Activated CD4-positive, alpha-beta T cell treated with anti-CD3 and anti-CD28 coated beads, Interleukin-2, Interleukin-4, amounts not matched to agents 100 ng/mL and 50 ng/mL, durations not matched to agents 16 hours and 8 hours (primary cell): ENCODE data around the gene CDC42BPB.

Experiments
- DNase-seq: peaks from one replicate; pipeline ENCODE4 v3.0.0-alpha.2; 2020; ENCODE audit warnings: low spot score

The CDC42BPB gene, protein sequence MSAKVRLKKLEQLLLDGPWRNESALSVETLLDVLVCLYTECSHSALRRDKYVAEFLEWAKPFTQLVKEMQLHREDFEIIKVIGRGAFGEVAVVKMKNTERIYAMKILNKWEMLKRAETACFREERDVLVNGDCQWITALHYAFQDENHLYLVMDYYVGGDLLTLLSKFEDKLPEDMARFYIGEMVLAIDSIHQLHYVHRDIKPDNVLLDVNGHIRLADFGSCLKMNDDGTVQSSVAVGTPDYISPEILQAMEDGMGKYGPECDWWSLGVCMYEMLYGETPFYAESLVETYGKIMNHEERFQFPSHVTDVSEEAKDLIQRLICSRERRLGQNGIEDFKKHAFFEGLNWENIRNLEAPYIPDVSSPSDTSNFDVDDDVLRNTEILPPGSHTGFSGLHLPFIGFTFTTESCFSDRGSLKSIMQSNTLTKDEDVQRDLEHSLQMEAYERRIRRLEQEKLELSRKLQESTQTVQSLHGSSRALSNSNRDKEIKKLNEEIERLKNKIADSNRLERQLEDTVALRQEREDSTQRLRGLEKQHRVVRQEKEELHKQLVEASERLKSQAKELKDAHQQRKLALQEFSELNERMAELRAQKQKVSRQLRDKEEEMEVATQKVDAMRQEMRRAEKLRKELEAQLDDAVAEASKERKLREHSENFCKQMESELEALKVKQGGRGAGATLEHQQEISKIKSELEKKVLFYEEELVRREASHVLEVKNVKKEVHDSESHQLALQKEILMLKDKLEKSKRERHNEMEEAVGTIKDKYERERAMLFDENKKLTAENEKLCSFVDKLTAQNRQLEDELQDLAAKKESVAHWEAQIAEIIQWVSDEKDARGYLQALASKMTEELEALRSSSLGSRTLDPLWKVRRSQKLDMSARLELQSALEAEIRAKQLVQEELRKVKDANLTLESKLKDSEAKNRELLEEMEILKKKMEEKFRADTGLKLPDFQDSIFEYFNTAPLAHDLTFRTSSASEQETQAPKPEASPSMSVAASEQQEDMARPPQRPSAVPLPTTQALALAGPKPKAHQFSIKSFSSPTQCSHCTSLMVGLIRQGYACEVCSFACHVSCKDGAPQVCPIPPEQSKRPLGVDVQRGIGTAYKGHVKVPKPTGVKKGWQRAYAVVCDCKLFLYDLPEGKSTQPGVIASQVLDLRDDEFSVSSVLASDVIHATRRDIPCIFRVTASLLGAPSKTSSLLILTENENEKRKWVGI (N-terminal part only)

DNA sequence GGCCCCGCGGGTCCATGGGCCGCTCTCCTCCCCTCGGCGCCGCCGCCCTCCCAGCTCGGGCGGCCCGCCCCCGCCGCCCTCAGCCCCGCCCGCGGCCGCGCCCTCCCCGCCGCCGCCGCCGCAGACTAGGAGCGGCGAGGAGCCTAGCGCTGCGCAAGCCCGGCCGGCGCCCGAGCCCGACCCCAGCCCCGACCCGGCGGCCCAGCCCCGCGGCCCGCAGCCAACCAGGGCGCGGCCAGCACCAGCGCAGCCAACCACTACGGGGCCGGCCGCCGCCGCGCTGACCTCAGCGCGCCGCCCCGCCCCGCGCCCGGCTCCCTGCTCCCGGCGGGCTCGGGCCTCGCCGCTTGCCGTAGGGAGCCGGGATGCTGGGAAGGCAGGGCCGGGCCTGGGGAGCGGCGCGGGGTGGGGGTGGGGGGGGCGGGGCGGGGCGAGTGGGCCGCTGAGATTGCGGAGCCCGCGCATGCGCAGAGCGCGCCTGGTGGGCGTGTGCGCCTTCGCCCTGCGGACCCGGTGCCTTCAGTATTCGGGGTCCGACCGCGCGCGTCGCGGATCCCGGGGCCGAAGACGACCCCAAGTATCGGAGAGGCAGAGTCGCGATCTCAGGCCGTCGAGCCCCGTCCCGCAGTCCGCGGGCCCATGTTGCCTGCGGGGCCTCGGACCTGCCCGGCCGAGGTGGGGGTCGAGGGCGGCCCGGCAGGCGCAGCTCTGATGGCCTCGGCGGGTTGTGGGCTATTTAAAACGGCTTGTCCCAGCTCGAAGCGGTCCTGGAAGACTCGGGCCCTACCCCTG, at the start of gene CDC42BPB:
Gene CDC42BPB (minus strand): TSS at position 178 of the 792 bp plus-strand sequence. CDS start 376 bp downstream, outside the sequence.
- peak; percentile 67 for DNase-seq

DNA sequence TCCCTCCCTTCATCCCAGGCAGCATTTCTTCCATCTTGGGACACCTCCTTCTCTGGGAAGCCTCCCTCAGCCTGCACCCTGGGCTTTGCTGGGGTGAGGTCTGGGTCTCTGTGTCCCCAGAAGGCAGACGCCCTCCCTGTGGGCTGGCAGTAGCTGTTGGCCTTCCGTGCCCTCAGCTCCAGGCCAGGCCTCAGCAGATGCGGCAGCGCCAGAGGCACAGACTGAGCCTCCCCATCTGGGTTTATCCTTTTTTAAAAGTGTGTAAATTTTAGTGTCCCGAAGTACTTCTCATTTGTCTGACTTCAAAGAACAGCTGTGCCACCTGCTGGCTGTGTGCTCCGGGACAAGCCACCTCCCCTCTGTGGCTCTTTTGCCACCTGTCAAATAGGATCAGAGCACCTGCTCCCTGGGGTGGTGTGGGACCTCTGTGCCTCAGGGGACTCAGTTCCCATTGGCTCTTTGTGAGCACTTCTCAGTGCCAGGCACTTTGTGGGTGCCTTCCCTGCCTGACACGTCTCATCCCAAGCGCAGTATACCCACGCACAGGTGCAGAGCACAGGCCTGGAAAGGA, 48.3 kb upstream of the CDC42BPB start:
- no peak for DNase-seq

DNA sequence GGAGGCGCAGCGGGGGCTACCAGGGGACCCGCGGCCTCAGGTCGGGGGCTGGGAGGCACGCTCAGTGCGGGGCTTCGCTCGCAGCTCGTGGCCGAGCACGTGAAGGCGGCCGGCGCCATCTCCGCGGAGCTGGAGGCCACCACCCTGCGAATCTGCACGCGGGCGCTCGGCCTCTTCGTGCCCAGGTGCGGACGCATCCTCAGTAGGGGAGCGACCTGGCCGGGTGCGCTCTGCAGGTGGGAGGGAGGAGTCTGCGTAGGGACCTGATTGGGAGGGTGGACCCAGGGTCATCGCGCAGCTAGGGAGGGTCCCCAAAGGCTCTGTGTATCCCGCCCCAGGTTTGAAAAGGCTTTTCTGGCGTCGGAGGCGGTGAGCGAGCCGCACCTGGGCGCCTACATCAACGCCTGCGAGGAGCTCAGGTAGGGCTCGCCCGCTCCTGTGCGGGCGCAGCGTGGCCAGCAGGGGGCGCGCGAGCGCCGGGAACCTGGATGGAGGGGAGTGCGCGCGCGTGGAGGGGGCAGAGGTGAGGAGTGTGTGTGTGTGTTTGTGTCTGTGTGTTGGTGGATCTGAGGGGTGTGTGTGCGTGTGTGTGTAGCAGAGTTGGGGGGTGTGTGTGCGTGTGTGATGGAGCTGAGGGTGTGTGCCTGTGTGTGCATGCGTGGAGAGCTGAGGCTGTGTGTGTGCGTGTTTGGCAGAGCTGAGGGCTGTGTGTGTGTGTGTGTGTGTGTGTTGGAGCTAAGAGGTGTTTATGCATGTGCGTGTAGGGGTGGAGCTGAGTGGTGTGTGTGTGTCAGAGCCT, 47.5 kb upstream of the CDC42BPB start:
- peak; percentile 64 for DNase-seq

DNA sequence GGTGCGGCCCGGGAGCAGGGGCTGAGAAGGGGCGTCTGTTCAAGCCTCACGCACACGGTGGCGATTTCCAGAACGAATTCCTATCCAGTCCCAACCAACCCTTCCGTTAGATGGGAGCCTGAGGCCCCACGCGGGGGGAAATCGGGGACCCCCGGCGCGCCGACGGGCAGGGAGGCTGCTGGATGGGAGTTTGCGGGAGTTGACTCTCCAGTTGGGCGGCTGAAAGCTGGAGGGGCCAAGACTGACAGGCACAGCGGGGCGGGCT, 47.0 kb upstream of the CDC42BPB start:
- no peak for DNase-seq

DNA sequence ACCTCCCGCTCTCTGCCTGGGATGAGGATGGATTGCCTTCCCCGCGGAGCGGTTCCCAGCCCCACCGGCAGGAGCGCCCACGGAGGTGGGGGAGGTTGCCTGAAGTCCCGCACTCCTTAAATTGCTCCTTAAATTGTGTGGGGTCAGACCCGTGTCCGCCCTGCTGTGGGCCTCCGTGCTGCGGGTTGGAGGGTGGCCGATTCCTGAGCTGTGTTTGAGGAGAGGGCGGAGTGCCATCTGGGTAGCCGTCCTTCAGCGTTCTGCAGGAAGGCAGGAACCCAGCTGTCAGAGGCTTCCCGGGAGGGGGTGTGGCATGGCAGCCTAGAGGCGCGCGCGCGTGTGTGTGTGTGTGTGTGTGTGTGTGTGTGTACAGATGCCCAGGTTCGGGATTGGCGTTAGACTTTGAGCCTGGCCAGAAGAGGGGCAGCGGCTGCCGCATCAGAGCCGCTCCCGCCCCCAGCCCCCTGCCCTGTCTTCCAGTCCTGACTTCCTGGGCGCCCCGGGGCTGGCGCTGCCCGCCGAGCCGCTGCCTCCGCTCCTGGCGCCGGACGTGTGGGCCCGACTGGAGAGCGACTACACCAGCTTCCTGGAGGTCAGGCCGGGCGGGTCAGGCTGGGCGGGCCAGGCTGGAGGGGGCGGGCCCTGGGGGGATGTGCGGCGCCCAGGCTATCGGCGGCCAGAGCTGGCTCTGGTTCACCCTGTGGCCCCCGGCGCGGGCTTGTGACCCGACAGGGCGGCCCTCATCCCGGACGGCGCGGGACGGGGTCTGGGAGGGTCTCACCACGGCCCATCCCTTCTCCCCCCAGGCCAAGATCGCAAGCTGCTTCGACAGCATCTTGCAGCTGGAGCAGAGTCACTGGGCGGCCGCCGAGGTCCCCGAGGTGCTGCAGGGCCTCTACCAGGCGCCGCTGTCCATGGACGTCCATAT, 46.4 kb upstream of the CDC42BPB start:
- no peak for DNase-seq

DNA sequence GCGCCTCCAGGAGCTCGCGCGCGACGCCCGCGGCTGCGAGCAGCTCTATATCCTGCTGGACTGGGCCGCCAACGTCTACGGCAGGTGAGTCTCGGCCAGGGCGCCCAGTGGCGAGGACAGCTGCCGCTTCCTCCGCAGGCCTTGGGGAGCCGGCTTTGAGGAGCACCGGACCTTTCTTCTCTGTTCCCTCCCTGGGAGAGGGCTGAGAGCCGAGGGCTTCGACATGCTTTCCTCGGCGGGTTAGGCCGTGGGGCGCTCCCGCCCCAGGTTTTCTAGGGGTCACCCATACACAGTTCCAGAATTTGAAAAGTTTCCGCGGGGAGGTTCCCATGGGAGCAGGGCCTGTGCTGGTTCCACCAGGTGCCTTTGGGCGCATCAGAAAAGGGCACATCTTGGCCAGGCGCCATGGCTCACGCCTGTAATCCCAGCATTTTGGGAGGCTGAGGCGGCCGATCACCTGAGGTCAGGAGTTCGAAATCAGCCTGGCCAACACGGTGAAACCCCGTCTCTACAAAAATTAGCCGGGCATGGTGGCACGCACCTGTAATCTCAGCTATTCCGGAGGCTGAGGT, 45.4 kb upstream of the CDC42BPB start:
- DNase-seq = no peak

DNA sequence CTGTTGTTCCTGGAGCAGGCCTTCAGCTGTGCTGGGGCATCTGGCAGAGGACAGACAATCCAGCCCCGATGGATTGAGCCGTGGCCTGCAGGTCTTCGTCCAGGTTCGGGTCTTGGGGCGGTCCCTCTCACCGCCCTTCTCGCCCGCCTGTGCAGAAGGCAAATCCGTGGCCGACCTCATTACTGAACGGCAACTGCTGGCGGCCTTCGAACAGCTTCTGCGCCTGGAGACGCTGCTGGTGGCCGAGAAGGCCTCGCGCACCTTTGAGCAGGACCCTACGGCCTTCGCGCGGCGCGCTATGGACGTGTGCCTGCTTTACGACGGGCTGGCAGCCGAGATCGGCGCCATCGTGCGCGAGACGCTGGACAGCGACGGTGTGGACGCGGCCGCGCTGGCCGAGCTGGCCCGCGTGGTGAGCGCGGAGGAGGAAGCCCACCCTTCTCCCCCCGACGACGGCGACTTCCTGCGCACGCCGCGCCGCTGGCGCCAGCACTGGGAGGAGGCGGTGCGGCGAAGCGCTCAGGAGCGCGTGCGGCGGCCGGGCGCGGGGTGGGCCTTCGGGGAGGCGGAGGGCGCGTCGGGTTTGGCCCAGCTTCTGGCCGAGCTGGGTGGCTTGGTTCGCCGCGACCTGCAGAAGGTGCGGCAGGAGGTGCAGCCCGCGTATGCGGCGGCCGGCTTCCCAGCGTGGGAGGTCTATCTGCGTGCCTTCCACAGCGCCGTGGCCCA, 44.8 kb upstream of the CDC42BPB start:
- DNase-seq = no peak

DNA sequence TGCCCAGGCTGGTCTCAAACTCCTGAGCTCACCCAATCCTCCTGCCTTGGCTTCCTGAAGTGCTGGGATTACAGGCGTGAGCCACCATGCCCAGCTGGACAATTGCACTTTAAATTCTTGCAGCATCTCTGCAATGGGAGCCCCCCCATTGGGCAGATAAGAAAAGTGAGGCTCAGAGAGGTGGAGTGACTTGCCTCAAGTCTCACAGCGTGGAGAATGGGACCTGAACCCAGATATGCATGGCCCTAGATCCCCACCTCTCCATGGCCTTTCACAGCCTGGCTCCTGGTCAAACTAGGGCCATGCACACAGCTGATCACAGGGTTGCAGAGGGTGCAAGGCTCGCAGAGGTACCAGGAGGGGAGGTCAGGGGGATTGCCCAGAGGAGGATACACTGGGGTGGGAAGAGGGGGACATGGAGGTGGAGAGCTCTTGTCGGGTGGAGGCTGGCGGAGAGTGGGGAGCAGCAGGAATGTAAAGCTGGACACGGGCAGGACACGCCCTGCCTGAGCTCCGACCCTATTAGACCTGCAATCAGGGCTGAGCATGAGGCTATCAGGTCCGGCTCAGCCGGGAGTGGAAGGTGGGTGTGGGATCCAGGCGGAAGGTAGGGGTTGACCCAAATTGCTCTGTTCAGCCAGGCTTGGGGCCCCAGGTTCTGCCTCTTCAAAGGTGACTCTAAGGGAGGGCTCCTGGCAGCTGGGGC, 44.1 kb upstream of the CDC42BPB start:
- no peak for DNase-seq

DNA sequence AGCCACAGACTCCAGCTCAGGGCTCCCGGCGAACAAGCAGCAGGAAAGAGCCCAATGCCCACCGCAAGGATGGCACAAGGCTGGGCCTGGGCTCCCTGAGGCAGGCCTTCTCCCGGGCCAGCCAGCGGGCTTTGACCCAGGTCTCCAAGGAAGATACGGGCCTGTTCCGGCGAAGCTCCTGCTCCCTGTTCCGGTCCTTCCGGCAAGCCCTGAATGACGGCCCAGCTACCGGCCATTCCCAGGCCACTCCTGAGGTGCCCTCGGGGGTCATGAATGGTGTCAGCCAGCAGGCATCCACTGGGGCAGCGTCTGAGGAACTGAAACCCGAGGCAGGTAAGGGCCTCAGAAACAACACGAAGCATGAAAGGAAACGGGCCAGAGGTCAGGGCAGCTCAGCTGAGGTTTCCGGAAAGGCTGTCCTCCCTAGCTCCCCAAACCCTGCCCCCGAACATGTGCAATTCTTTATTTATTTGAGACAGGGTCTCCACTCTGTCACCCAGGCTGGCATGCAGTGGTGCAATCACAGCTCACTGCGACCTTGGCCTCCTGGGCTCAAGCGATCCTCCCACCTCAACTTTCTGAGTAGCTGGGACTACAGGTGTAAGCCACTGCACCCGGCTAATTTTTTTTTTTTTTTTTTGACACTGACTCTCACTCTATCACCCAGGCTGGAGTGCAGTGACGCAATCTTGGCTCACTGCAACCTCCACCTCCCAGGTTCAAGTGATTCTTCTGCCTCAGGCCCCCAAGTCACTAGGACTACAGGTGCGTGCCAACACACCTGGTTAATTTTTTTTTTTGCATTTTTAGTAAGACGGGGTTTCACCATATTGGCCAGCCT, 43.2 kb upstream of the CDC42BPB start:
- DNase-seq = no peak

DNA sequence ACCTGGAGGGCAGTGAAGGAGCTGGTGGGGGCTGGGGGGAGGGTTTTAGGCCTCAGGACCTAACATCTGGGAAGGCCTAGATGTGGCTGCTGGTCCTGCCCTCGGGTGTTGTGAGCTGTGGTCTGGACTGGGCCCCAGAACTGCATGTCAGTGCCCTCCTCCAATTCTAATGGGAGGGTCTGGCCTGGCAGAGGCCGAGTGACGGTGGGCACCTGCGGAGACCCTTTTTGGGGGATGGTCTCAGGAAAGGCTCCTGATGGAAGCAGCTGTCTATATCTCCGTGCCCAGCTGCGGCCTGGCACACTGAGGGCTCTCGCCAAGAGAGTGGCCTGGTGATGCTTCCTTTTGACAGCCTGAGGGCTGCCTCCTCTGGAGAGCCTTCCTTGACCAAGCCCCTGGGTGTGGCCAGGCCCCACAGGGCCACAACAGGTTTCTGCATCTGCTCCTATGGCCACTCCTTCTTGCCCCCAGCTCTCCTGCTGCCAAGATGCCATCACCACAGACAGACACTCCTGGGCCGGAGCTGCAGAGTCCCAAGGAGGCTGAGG, 42.5 kb upstream of the CDC42BPB start:
- no peak for DNase-seq

DNA sequence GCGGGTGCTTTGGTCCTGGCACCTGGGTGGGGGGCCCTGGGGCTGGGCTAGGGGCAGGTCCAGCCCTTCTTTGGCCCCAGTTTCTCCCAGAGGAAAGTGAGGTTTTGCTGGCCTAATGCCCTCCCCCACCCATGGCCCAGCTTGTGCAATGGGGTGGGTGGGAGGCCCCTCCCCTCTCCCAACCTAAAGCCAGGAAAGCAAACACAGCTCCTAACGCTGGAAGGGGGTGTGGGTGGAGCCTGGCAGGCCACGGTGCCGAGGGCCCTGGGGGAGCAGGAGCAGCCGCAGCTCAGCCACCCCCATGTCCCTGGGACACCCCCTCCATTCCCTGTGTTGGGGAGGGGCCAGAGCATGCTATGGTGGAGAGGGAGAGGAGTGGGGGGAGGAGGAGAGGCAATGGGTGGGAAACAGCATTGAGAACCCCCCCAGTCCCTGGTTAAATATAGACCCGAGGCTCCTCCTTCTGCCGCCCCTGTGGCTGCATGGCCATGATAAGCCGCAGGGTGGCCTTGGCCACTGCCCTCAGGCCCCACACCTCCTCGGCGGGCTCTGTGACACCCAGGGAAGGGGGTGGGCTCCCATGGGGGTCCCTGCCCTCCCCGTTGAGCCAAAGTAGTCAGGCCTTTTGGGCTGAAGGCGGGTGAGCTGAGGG, 41.9 kb upstream of the CDC42BPB start:
- DNase-seq = no peak

DNA sequence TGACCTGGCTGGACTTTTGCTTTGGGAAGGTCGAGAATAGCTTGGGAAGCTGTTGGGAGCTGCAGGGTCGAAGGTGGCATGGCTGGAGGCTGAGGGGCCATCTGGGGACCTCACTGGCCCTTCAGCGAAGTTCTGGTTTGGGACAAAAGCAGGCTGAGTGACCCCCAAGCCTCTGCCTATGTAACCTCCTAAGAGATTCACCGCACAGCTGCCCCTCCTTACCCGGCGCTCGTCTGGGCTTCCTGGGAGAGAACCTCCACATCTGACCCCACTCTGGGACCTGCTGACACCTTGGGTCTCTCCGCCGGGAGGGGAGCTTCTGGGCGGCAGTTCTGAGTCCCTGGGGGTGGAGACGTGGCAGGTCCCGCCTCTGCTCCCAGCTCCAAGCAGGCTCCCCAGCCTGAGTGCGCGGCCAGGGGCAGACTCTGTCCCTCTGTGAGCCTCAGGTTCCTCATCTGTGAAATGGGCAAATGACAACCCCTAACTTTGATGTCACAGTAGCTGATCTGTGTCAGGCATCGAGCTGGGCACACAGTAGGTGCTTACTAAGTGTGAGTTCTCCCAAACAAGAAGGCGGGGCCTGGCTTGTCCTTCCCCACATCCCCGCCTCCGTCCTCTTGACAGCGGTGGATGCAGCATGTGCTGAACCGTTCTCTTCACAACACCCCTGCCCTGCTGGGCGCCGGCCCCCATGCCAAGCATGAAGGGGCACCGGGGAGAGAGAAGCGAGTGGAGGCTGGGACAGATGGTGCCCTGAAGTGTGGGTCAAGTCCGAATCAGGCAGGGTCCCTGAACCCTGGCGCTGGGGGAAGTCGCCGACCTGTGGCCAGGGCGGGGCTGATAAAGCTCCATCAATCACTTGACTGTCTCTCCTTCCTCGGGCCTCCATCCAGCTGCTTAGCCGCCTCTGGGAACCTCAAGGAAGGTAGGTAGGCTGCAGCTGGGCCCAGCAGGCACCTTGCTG, 40.9 kb upstream of the CDC42BPB start:
- no peak for DNase-seq

DNA sequence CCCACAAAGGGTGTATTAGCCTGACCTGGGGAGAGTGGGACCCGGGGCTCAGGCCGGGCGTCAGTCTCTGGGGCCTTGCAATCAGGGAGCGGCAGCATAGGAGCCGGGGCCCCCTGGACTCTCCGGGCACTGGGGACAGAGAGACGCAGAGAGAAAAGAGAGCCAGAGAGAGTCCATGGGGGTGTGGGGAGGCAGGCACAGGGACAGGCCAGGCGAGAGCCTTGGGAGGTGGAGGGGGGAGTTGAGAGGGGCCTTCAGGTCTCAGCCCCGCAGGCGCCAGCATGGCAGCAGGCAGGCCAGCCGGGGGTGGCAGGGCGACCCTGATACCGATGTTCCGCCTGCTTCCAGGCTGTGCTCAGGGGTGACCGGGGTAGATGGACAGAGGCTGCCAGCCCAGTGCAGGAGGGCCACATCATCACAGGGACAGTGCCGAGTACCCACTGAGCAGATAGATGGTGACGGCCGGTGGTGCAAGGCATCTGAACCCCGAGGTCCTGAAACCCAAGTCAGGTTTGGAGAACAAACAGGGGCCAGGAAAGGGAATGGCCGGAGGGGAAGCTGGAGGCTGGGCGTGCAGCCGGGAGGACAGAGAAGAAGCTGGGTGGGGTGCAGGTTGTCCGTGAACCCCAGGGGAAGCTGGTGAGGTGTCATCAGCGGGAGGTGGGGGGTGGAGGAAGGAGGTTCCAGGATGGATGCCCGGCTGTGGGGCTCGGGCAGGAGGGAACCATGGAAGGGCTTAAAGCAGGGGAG, 40.1 kb upstream of the CDC42BPB start:
- DNase-seq = no peak

DNA sequence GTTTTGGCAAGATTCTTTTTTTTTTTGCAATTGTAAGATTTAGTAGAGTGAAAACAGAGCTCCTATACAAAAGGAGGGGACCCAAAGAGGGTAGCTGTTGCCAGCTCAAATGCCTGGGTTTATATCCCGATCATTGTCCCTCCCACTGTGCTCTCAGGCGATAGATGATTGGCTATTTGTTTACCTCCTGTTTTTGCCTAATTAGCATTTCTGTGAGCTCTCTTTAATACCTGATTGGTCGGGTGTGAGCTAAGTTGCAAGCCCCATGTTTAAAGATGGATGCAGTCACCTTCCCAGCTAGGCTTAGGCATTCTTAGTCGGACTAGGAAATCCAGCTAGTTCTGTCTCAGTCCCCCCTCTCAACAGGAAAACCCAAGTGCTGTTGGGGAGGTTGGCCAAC, 39.0 kb upstream of the CDC42BPB start:
- DNase-seq = no peak
